Erythroblast (primary cell): ENCODE results near the gene TP53I3.

Experiments
- DNase-seq, 2 experiments: peaks; one replicate each; lab custom pipeline; 2025; lab: John Stamatoyannopoulos, UW
- GATA1 ChIP-seq: IDR thresholded peaks from 2 replicates; pipeline ENCODE4 v1.6.1; 2011; ENCODE audit warnings: low read depth, mild to moderate bottlenecking, control low read depth, low read length, moderate library complexity
- POLR2A ChIP-seq: IDR thresholded peaks from 2 replicates; pipeline ENCODE4 v1.6.1; 2011; ENCODE audit warnings: mild to moderate bottlenecking, low read length

Gene TP53I3, protein sequence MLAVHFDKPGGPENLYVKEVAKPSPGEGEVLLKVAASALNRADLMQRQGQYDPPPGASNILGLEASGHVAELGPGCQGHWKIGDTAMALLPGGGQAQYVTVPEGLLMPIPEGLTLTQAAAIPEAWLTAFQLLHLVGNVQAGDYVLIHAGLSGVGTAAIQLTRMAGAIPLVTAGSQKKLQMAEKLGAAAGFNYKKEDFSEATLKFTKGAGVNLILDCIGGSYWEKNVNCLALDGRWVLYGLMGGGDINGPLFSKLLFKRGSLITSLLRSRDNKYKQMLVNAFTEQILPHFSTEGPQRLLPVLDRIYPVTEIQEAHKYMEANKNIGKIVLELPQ

DNA sequence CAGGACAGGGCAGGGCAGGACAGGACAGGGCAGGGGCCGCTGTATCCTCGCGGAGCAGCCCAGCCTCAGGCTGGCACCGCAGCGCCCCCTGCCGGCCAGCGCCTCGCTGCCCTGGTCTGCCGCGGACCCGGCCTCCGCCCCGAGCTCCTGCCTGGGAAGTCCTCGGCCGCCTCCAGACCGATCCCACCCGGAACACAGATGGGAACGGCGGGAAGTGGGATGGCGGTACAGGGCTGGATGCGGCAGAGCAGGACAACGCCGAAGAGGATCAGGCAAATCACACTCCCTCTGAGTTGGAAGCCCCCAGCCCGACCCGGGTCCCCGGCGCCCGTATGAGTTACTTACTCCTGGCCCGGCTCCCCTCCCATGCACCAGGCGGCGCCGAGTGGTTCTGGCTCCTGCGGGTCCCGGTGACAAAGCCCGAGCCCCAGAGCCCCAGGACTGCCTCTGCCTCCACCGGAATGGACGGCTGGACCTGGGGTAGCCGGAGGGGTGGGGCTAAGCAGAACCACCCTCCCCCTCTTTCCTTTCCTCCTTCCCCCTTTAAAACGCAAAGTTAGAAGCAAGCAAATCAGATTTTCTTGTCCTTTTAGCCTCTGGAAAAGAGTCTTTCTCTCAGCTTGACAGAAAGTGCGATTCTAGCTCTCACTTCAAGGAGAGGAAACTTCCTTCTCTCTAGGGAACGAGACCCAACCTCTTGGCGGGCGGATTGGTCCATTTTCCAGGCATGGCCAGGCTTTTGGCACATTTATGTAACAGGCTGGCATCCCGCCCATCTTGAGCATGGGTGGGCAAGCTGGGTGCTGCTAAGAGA is at the start of gene TP53I3:
Gene TP53I3, minus strand, starts transcription at position 449 of the 814 bp plus-strand sequence. CDS start 508 bp downstream, outside the sequence.
- no peak for TF ChIP-seq GATA1
- TF ChIP-seq POLR2A, result no peak
- DNase-seq, result peak; percentile 92 to 95

DNA sequence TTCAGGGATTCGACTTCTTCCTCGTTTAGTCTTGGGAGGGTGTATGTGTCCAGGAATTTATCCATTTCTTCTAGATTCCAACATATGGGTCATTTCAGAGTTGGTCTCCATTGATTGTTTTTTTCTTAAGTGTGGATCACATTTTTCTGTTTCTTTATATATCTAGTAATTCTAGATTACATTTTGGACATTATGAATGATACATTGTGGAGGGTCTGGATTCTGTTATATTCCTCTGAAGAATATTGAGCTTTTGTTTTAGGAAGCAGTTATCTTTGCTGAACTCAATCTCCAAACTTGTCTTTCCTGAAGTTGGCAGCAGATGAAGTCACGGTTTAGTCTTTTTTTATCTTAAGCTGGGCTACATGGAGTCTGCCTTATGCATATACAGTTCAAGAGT is 47.9 kb upstream of the TP53I3 start:
- DNase-seq, result no peak
- TF ChIP-seq POLR2A, result no peak
- TF ChIP-seq GATA1, result no peak

DNA sequence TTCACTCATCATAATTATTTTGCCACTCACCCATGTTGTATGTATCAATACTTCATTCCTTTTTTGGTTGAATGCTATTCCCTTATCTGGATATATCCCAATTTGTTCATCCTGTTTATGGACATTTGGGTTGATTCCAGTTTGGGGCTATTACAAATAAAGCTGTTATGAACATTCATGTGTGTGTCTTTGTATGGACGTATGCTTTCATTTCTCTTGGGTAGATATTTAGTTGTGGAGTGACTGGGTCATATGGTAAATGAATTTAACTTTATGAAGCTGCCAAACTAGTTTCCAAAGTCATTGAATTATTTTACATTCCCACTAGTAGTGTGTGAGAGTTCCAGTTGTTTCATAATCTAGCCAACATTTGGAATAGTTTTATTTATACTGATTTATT is 41.3 kb upstream of the TP53I3 start:
- TF ChIP-seq POLR2A, result no peak
- DNase-seq, result no peak

DNA sequence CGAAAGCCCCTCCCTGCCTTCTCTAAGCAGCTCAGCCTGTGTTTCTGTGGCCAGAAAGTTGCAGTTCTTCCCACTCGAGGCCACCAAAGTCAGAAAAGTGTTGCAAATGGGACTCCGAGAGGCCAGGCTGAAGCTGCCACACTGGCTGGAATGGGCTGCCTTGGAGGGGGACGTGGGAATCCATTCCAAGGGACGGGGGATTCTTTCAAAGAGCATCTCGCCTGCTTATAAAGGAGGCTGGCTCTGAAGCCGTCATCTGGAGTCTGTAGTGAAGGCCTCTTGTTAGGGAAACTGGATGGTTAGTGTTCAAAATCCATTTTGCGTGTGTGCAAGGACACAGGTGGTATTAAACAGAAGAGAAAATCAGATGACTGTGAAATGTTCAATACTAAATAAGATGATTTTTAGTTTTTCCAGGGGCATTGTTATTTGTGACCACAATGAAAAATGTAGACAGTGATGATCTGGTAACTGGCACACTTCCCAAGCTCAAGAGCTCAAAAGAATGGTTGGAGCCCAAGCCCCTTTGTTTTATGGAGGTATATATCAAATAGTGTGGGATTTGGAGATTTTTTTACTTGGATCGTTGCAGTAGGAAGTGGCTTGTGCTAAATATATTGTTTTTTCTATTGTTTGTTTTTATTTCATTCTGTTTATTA is 39.4 kb upstream of the TP53I3 start:
- TF ChIP-seq GATA1, result no peak
- TF ChIP-seq POLR2A, result no peak
- no peak for DNase-seq

DNA sequence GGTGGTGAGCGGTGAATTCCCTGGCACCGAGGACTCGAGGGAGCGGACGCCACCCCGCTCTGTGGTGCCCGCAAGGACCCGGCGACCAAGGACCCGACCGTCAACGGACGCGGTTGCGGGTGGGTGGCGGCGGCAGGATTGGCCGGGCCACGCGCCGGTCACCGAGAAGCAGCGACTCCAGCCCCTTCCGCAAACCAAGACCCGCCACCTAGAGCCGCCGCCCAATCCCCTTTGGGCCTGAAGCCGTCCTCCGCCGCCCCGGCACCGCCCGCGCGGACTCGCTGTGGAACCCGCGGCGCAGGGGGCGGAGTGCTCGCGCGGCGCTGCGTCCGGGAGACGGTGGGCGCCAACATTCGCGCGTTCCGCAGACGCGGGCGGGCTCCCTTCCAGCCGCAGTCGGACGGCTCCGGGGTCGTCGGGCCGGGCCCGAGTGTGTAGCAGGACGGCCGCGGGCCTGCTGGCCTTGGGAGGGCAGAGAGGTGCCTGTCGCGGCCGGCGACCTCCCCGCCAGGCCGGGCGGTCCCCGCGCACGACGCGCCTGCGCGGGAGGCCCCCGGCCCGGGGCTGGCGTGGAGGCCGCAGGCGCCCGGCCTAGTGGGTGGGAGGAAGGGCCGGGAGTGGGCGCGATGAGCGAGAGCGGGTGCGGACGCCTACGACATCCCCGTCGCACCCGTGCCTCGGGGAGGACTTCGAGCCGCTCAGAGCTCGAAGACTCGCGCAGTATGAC is 38.7 kb upstream of the TP53I3 start, which contains the start of the genes FAM228B and PFN4:
Gene FAM228B, plus strand, starts transcription at position 275 of the 727 bp plus-strand sequence. CDS start 893 bp downstream, outside the sequence.
Gene PFN4, minus strand, starts transcription at position 140 of the 727 bp plus-strand sequence. CDS start 799 bp downstream, outside the sequence.
- peak; percentile 50 for TF ChIP-seq POLR2A
- TF ChIP-seq GATA1, result no peak
- peak; percentile 85 for DNase-seq

DNA sequence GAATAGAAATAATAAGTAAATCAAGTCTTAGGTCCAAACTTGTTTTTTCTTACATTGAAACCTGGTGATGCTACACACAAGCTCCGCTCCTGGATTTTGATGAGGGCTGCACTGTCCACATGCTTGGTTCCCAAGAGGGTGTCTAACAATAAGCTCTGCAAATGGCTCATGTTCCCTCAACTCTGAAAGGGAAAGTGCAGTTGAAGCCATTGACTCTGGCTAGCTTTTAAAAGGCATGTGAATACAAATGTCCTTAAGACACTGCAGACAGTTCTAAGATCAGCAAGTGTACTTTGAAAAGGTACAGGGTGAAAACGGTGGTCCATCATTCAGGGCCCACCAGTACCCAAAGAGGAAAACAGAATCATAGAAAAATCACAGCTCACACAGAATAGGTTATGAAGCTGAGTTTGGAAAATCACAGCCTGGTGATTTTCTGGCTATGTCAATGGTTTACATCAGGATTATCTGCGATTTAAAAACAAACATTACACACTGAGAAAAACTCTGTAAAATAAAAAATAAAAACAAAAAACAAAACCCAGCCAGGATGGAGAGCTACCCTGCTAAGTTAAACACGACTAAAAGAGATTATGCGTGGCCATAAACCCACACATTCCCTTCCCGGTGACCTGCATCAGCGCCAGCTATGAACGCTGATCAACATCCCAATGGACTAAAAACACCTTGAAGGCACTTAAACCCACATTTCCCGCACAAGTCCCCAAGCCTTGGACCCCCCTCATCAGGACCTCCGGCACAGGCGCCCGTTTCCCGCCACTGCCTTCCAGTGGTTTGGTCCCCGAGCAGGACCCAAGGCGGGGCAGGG is 37.9 kb upstream of the TP53I3 start:
- DNase-seq, result no peak
- TF ChIP-seq POLR2A (no peak), GATA1 (no peak)

DNA sequence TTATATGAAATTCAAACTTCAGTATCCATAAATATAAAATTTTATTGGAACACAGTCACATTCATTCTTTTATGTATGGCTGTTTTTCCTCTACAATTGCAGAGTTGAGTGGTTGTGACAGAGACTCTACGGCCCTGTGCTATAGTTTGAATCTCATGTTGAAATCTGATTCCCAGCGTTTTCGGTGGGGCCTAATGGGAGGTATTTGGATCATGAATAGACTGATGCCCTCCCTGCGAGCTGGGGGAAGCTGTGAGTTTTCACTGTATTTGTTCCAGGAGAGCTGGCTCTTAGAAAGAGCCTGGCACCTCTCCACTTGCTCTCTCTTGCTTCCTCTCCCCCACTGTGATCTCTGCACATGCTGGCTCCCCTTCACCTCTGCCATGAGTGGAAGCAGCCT is 36.8 kb upstream of the TP53I3 start:
- no peak for DNase-seq

DNA sequence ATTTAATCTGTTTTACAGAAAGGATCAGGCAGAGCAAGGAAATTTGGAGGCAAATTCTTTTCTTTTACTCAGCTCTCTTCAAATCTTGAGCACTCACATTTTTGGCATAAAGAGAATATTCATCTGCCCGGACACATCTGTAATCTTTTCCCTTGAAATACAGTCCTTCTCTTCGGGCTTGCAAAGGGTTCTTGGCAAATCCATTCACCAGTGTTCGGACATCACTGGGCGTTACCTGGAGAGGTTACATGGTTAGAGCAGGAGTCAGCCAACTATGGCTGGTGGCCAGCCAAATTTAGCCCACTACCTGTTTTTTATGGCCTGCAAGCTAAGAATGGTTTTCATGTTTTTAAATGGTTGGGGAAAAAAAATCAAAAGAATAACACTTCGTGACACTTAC is 36.4 kb upstream of the TP53I3 start:
- no peak for DNase-seq
- TF ChIP-seq GATA1, result no peak
- TF ChIP-seq POLR2A, result no peak

More for the DNA sequence above, 36.8 kb upstream of the TP53I3 start:
- TF ChIP-seq POLR2A (no peak), GATA1 (no peak)

DNA sequence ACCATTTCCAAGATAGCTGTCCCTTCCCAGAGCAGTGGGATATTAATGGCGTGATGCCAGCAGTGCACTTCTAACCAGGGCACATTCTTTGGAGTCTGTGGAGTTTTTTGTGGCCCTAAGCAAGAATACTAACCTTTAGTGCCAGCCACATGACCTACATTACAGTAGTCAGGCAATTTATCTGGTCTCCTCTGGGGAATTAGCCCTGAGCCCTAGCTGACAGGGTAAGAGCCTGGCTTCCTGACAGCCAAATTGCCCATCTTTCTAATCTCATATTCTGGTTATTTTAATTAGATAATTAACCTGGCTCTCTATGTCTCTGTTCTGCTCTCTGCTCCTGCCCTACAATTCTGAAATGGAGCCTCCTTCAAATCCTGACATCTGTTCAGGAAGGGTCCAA is 33.3 kb upstream of the TP53I3 start:
- no peak for DNase-seq
- no peak for TF ChIP-seq GATA1
- no peak for TF ChIP-seq POLR2A

DNA sequence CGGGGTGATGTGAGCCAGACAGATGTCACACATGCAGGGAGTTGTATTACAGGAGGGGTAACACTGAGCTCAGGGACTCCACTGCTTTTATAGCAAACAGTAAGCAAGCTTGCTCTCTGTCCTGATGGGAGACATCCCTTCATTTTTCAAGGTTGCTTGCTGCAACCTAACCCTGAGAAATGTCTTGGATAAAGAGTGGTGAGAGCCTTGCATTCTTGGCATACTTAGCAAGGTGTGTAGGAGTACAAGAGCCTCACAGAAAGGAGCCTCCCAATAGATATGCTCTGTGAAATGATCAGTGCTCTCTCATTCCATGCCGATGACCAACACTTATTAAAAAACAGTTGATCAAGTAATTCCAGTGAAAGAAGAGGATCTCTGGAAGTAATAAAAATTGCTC is 30.4 kb upstream of the TP53I3 start:
- no peak for DNase-seq

DNA sequence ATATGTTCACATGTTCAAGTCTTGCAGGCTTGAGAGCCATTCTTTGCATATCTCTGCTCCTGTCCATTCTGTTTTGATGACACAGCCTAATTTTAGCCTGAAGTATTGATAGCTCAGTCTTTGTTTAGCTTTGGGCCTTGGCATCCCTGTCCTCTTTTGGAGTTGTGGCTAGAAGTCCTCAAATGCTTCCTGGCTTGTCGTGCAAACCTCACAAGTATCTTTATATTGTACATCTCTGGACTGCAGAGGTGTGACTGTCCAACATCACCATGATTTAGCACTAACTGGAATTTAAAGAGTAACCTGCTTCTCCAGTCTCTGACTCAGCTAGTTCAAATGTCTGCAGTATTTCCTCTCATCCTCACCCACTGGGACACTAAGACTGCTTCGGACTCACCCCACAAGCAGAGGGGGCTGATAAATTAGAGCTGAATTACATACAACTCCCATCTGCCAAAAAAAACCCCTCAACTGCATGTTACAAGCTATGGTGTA is 26.8 kb upstream of the TP53I3 start:
- no peak for DNase-seq
- TF ChIP-seq POLR2A, result no peak
- TF ChIP-seq GATA1, result no peak

More for the DNA sequence above, 30.4 kb upstream of the TP53I3 start:
- TF ChIP-seq POLR2A (no peak), GATA1 (no peak)
